Heart right ventricle (tissue), 16 donors: Measurements from ENCODE around the gene DTNBP1. TPM values are rescaled to one million over a fixed set of nuclear protein-coding genes. Genes with fewer than 3 reads are reported as not detected.

Source experiments
- ATAC-seq, 8 donors: fragments of 200-7000 bp; cut with Tn5 transposase; one replicate each; pipeline ENCODE4 v1.9.1; 2020; ENCODE audit warnings: mild to moderate bottlenecking in 8 of 8, moderate library complexity in 8 of 8, moderate number of reproducible peaks in 1 of 8
- DNase-seq, 2 donors: peaks; one replicate each; pipeline ENCODE4 v3.0.0-alpha.2; 2020
- H3K27ac ChIP-seq, 10 donors: fragments of 200-600 bp; sonication (generic) in 2 of 10; one replicate each; pipeline versions ENCODE4 v1.5.0 to v1.8.0; 2020 to 2022; ENCODE audit warnings: mild to moderate bottlenecking in 3 of 10
- H3K27me3 ChIP-seq, 7 donors: fragments of 200-600 bp; one replicate each; pipeline ENCODE4 v1.8.0; 2021 to 2022; ENCODE audit warnings: mild to moderate bottlenecking in 2 of 7
- H3K36me3 ChIP-seq, 9 donors: fragments of 200-600 bp; sonication (generic) in 1 of 9; one replicate each; pipeline versions ENCODE4 v1.5.0 to v1.8.0; 2020 to 2022; ENCODE audit warnings: mild to moderate bottlenecking in 2 of 9
- H3K4me1 ChIP-seq, 9 donors: fragments of 200-600 bp; sonication (generic) in 1 of 9; one replicate each; pipeline versions ENCODE4 v1.5.0 to v1.8.0; 2020 to 2022; ENCODE audit warnings: mild to moderate bottlenecking in 4 of 9
- H3K4me3 ChIP-seq, 10 donors: fragments of 200-600 bp; sonication (generic) in 2 of 10; one replicate each; pipeline versions ENCODE4 v1.5.0 to v1.8.0; 2020 to 2022; ENCODE audit warnings: mild to moderate bottlenecking in 7 of 10, moderate library complexity in 2 of 10
- H3K9me3 ChIP-seq, 11 donors: fragments of 200-600 bp in 10 of 11; sonication (generic) in 2 of 11; one replicate each; pipeline versions ENCODE4 v1.5.0 to v1.8.0; 2013 to 2022; ENCODE audit warnings: mild to moderate bottlenecking in 2 of 11, control low read depth in 1 of 11, moderate library complexity in 1 of 11
- WGBS, 2 donors: extraction: QIAGEN DNeasy Blood & Tissue Kit; methylation state at CpG; one replicate each; pipeline ENCODE4 v1.1.7; 2013; ENCODE audit warnings: inconsistent platforms in 1 of 2; 5-methylcytosine and 5-hydroxymethylcytosine counted together
- intact Hi-C, 10 donors: fragments of 100-400 bp; cut with DNase I; formaldehyde crosslinking; loops; one replicate each; pipeline versions ENCODE4 v1.11.1 to v1.14.2; 2022
- polyA plus RNA-seq, 2 donors: library from polyadenylated mRNA; stranded (reverse); fragments of 200-250 nt; gene quantifications; one replicate each; pipeline ENCODE4 v1.2.3, GENCODE V29; 2013
- total RNA-seq, 10 donors: library from RNA; stranded (reverse); fragmentation: NEBNext Ultra II Directional in 3 of 10; extraction: Animal tissue kit (Norgen Biotek cat#: 25700) in 3 of 10; gene quantifications; one replicate each; pipeline versions ENCODE4 v1.2.1 to v1.2.4, GENCODE V29; 2021 to 2023
- TF ChIP-seq, protein P1 (sequence below), 9 donors: fragments of 200-600 bp; sonication (generic) in 2 of 9; IDR thresholded peaks; one replicate each; pipeline versions ENCODE4 v1.5.0 to v1.8.0; 2021 to 2022; ENCODE audit warnings: antibody characterized with exemption in 9 of 9, mild to moderate bottlenecking in 5 of 9, moderate library complexity in 1 of 9
- donor health status: Arrhythmogenic right ventricular cardiomyopathy.
- donor health status: ischemic (EF 13 %, LVEDD 7.1; RV severe dilation, severe dysfunction).
- donor health status: healthy with polysubstance abuse.
- donor health status: DM: no; HTN: yes; CAD: no.
- donor health status: DM: no; HTN: no; CAD: no.
- donor health status: ischemic (EF 25% LVEDD 6.9; RV normal size, moderate dysfunction).
- donor health status: ischemic (EF 25% LVEDD 5.7; RV mildly dilated, moderate dysfunction).
- donor health status: healthy.
- donor health status: DM: yes; HTN: yes; CAD: no.
- donor health status: Ischemic cardiomyopathy.
- donor health status: ischemic (EF 35%, LVEDD 5.7; RV mildly dilated, moderate dysfunction).
- donor health status: nonischemic (EF 11% LVEDD 7.7; RV severe dilation, severe dysfunction).
- donor health status: DM: yes; HTN: yes; CAD: no.
- donor health status: PGD.
- donor health status: ischemic (EF 29% LVEDD 5.4; RV normal size, mild dysfunction).
- donor health status: nonischemic (EF 23%, LVEDD 6.1; RV moderate dilation, normal function).

The DTNBP1 gene
- total and polyA plus RNA-seq, 12 donors = 5.0 to 27.5 (median 18.4) TPM

DNA sequence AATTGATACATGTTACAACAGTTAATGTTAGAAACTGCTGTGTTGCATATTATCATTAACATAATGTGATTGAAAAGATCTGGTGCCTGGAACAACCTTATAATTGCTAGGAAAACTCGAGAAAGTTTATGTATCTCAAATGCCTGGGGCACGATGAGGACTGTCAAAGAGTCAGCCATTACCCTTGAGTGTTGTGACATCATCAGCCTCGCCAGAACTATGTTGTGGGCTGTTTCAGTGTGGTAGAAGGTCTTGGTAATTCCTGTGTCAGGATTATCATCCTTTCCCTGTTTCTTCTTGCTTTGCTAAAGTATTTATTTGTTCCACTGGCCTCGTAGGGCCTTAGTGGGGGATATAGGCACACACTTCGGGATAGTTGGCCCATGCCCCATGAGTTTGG lies 185.1 kb downstream of the DTNBP1 start:
- Histone ChIP-seq H3K27me3 (no peaks in the 10 kb centered on the region), H3K36me3 (peaks cover 0 to 23% (median 0%) of the 10 kb centered on the region in 9 donors), H3K4me1 (peaks cover 17 to 91% (median 67%) of the 10 kb centered on the region in 9 donors), H3K27ac (peak overlapping the region in 3 of 10 donors; percentile 69 to 84 (median 74)), H3K9me3 (no peaks in the 10 kb centered on the region), H3K4me3 (no peak overlapping the region)
- intact Hi-C loops = loop anchor here in 2 of 10 donors (10.0 kb wide), 2 partner anchors 223 to 773 kb away; no protein-coding TSS in a partner anchor
- no peak for DNase-seq
- WGBS, 2 donors = 50 to 82% methylated on average over 5 of the region's 5 CpGs
- TF ChIP-seq, protein P1, sequence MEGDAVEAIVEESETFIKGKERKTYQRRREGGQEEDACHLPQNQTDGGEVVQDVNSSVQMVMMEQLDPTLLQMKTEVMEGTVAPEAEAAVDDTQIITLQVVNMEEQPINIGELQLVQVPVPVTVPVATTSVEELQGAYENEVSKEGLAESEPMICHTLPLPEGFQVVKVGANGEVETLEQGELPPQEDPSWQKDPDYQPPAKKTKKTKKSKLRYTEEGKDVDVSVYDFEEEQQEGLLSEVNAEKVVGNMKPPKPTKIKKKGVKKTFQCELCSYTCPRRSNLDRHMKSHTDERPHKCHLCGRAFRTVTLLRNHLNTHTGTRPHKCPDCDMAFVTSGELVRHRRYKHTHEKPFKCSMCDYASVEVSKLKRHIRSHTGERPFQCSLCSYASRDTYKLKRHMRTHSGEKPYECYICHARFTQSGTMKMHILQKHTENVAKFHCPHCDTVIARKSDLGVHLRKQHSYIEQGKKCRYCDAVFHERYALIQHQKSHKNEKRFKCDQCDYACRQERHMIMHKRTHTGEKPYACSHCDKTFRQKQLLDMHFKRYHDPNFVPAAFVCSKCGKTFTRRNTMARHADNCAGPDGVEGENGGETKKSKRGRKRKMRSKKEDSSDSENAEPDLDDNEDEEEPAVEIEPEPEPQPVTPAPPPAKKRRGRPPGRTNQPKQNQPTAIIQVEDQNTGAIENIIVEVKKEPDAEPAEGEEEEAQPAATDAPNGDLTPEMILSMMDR (IDR thresholded peaks at IDR 0.05) = no peak
- ATAC-seq = no peak

DNA sequence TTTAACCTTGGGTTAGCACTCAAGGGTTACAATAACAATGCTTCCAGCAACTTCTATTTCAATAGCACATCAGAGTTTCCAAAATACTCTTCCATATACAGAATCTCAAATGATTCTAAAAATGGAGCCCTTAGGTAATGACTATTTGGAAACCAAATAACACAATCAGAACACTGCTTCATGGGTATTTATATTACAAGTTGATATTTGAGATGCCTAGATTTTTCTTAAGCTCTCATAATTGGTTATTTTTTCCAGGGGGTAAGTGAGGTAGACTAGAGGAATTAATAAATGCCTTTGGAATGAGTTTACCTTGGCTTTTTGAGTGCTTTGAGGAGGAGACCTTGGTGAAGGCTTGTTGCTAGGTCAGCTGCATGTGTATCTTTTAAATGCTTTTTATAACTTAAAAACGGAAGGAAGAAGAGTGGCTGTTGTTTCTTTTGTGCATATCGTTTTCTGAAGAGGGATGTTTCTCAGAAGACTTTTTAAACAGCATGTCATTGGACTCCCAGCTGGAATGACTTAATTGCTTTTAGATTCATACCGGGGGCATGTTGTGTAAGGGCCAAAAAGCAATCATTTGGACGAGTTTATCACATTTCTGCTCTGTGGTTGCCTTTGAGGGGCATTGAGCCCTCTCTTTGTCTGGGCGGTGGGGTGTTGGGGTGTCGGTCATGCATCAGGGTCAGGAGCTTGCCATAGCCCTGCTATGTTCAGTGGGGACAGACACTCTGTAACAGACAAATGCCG lies 186.0 kb downstream of the DTNBP1 start:
- peak in 7 of 8 donors; percentile 32 to 67 (median 39) for ATAC-seq
- intact Hi-C loops = loop anchor here in 2 of 10 donors (10.0 kb wide), 2 partner anchors 222 to 772 kb away; no protein-coding TSS in a partner anchor

DNA sequence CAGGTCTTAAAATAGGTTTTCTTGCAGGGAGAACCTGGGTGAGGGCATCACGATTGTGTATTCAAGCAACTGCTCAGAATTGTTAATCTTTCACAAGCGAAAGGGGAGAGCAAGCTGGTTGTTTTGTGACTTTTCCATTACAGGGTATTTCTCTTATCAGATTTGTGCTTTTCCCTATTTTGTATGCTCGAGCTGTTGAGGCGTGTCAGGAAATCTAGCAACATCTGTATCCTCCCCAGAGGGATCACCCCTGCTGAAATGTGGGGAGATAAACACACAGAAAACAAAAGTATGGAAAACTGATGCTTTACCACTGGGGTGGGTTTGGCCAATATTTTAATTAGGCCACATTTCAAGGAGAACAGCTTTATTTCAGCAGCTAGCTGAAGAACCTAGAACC lies 187.0 kb downstream of the DTNBP1 start:
- ATAC-seq = peak in 3 of 8 donors; percentile 7 to 16 (median 10)
- intact Hi-C loops = loop anchor here in 2 of 10 donors (10.0 kb wide), 2 partner anchors 221 to 771 kb away; no protein-coding TSS in a partner anchor

More for the DNA sequence above, 186.0 kb downstream of the DTNBP1 start:
- TF ChIP-seq, protein P1 (IDR thresholded peaks at IDR 0.05) = no peak
- WGBS, 2 donors = 29 to 49% methylated on average over 7 of the region's 7 CpGs
- H3K4me1 ChIP-seq = peaks cover 17 to 94% (median 75%) of the 10 kb centered on the region in 9 donors
- H3K27ac ChIP-seq = peak overlapping the region; percentile 3 to 84 (median 64)
- H3K36me3 ChIP-seq = peaks cover 0 to 23% (median 0%) of the 10 kb centered on the region in 9 donors
- H3K9me3 ChIP-seq = no peaks in the 10 kb centered on the region
- no peak overlapping the region for H3K4me3 ChIP-seq
- DNase-seq = no peak
- no peaks in the 10 kb centered on the region for H3K27me3 ChIP-seq

DNA sequence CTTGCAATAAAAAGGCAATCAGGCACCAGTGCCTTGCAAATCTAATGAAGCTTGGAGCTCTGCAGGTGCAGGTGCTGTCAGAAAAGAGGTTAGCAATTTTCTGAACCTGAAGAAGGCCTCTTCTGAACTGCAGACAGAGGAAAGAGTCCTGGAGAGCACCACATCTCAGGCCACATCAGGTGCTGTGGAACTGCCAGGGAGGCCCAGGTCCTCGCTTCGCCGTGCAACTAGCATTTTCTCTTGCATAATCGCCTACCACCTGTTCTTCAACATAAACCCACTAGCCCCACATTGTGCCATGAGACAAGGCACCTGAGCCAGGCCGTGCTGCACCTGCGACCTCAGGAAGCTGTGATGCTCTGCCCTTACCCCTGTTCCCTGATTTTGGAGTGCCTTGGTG lies 187.6 kb downstream of the DTNBP1 start:
- WGBS, 2 donors = 79 to 96% methylated on average over 6 of the region's 6 CpGs
- Histone ChIP-seq H3K36me3 (peaks cover 0 to 28% (median 0%) of the 10 kb centered on the region in 9 donors), H3K4me1 (peaks cover 17 to 93% (median 68%) of the 10 kb centered on the region in 9 donors), H3K9me3 (no peaks in the 10 kb centered on the region), H3K27ac (peak overlapping the region in 7 of 10 donors; percentile 3 to 84 (median 69)), H3K4me3 (no peak overlapping the region), H3K27me3 (no peaks in the 10 kb centered on the region)
- intact Hi-C loops = loop anchor here in 2 of 10 donors (10.0 kb wide), 2 partner anchors 220 to 770 kb away; no protein-coding TSS in a partner anchor
- DNase-seq = no peak
- no peak for ATAC-seq
- TF ChIP-seq, protein P1 (IDR thresholded peaks at IDR 0.05) = no peak

More for the DNA sequence above, 187.0 kb downstream of the DTNBP1 start:
- TF ChIP-seq, protein P1 (IDR thresholded peaks at IDR 0.05) = no peak
- DNase-seq = no peak
- Histone ChIP-seq H3K4me1 (peaks cover 17 to 93% (median 74%) of the 10 kb centered on the region in 9 donors), H3K27me3 (no peaks in the 10 kb centered on the region), H3K4me3 (no peak overlapping the region), H3K36me3 (peaks cover 0 to 23% (median 0%) of the 10 kb centered on the region in 9 donors), H3K27ac (peak overlapping the region; percentile 3 to 84 (median 64)), H3K9me3 (no peaks in the 10 kb centered on the region)
- 46 to 60% methylated on average over 4 of the region's 4 CpGs for WGBS, 2 donors
